ENCODE data around the gene DYRK1B.

GRCh38 chr19:39830406-39830805, 3.6 kb downstream of the DYRK1B start:
- TF ChIP-seq CTCF (IDR thresholded peaks at IDR 0.05) (no peak), POLR2AphosphoS5 (IDR thresholded peaks at IDR 0.05) (no peak)
